Hepatocyte (in vitro differentiated cells): ENCODE data around the gene GATD1. TPM values are rescaled to one million over a fixed set of nuclear protein-coding genes. Genes with fewer than 3 reads are reported as not detected.

ENCODE experiments used
- DNase-seq: peaks from one replicate; pipeline ENCODE4 v3.0.0-alpha.2; 2016; ENCODE audit warnings: low spot score
- H2AFZ ChIP-seq: fragments of 200-600 bp; sonication (generic); 2 replicates; pipeline ENCODE4 v1.6.0; 2016; ENCODE audit warnings: antibody characterized with exemption, mild to moderate bottlenecking
- H3K27ac ChIP-seq: fragments of 200-600 bp; sonication (generic); 2 replicates; pipeline ENCODE4 v1.5.1; 2016; ENCODE audit warnings: mild to moderate bottlenecking
- H3K27me3 ChIP-seq: fragments of 200-600 bp; sonication (generic); 2 replicates; pipeline ENCODE4 v1.6.1; 2016
- H3K36me3 ChIP-seq: fragments of 200-600 bp; sonication (generic); replicated peaks from 2 replicates; pipeline ENCODE4 v1.5.1; 2016; ENCODE audit warnings: low read depth; ENCODE audit not compliant: insufficient read depth
- H3K4me1 ChIP-seq: fragments of 200-600 bp; sonication (generic); 2 replicates; pipeline ENCODE4 v1.5.1; 2016; ENCODE audit warnings: mild to moderate bottlenecking, moderate library complexity; ENCODE audit not compliant: insufficient read depth
- H3K4me2 ChIP-seq: fragments of 200-600 bp; sonication (generic); 2 replicates; pipeline ENCODE4 v1.6.0; 2016
- H3K4me3 ChIP-seq: fragments of 200-600 bp; sonication (generic); 2 replicates; pipeline ENCODE4 v1.5.1; 2016; ENCODE audit warnings: mild to moderate bottlenecking
- H3K79me2 ChIP-seq: fragments of 200-600 bp; sonication (generic); 2 replicates; pipeline ENCODE4 v1.6.0; 2017; ENCODE audit warnings: mild to moderate bottlenecking
- H3K9me2 ChIP-seq: fragments of 200-600 bp; sonication (generic); replicated peaks from 2 replicates; pipeline ENCODE4 v1.6.0; 2017; ENCODE audit warnings: mild to moderate bottlenecking; ENCODE audit not compliant: insufficient read depth
- H3K9me3 ChIP-seq: fragments of 200-600 bp; sonication (generic); 2 replicates; pipeline ENCODE4 v1.5.1; 2016; ENCODE audit warnings: low read depth, mild to moderate bottlenecking
- H4K20me1 ChIP-seq: fragments of 200-600 bp; sonication (generic); 2 replicates; pipeline ENCODE4 v1.6.0; 2016; ENCODE audit warnings: mild to moderate bottlenecking; ENCODE audit not compliant: insufficient read depth, poor library complexity, severe bottlenecking
- CTCF ChIP-seq: fragments of 200-600 bp; sonication (generic); IDR thresholded peaks from 2 replicates; pipeline ENCODE4 v1.5.1; 2016; ENCODE audit warnings: antibody characterized with exemption, mild to moderate bottlenecking; ENCODE audit not compliant: poor library complexity
- EZH2 ChIP-seq: fragments of 200-600 bp; sonication (generic); IDR thresholded peaks from 2 replicates; pipeline ENCODE4 v1.6.1; 2016; ENCODE audit warnings: antibody characterized with exemption, mild to moderate bottlenecking, borderline replicate concordance
- EZH2phosphoT487 ChIP-seq: fragments of 200-600 bp; sonication (generic); IDR thresholded peaks from one replicate; pipeline ENCODE4 v1.6.1; 2018; ENCODE audit warnings: antibody characterized with exemption, mild to moderate bottlenecking, low read depth, moderate library complexity; ENCODE audit not compliant: unreplicated experiment, severe bottlenecking
- WGBS: methylation state at CpG from one replicate; pipeline ENCODE4 v1.1.6; 2016; ENCODE audit warnings: low lambda C conversion rate; ENCODE audit errors: missing lambda C conversion rate; 5-methylcytosine and 5-hydroxymethylcytosine counted together
- polyA plus RNA-seq: library from polyadenylated mRNA; unstranded; fragments of >200 nt; fragmentation: Nextera tagmentation; extraction: Ambion mirVana; gene quantifications from 2 replicates; pipeline ENCODE4 v1.2.1, GENCODE V29; 2016
- total RNA-seq: library from RNA; depleted of rRNA; stranded (reverse); fragments of >200 nt; gene quantifications from 2 replicates; pipeline ENCODE4 v1.2.3, GENCODE V29; 2014

The GATD1 gene
- total and polyA plus RNA-seq, 2 experiments from 2014 or later: 24.2 to 29.0 TPM

- Histone ChIP-seq H3K9me2 (no peaks in the 10 kb centered on the region), H3K36me3 (no peaks in the 10 kb centered on the region), H3K27ac (peak overlapping the region; percentile 78), H3K9me3 (no peaks in the 10 kb centered on the region), H3K4me2 (peak overlapping the region; percentile 99), H4K20me1 (peaks cover 12% of the 10 kb centered on the region), H3K4me1 (peaks cover 16% of the 10 kb centered on the region), H2AFZ (peak overlapping the region; percentile 80), H3K79me2 (peaks cover 42% of the 10 kb centered on the region), H3K27me3 (no peaks in the 10 kb centered on the region), H3K4me3 (peak overlapping the region; percentile 91)
- DNase-seq: no peak
- TF ChIP-seq CTCF: no peak
- no peak for TF ChIP-seq EZH2phosphoT487
- TF ChIP-seq EZH2: no peak
- WGBS: 27% methylated on average over 34 of the region's 46 CpGs
Measured at GRCh38 chr11:746289-747157, 30.8 kb downstream of the GATD1 start.

- Histone ChIP-seq H3K27ac (no peak overlapping the region), H3K4me2 (no peak overlapping the region), H3K4me3 (no peak overlapping the region), H2AFZ (no peak overlapping the region), H3K4me1 (peaks cover 16% of the 10 kb centered on the region), H4K20me1 (peaks cover 6% of the 10 kb centered on the region), H3K36me3 (no peaks in the 10 kb centered on the region), H3K79me2 (peaks cover 32% of the 10 kb centered on the region), H3K9me2 (no peaks in the 10 kb centered on the region), H3K9me3 (no peaks in the 10 kb centered on the region), H3K27me3 (no peaks in the 10 kb centered on the region)
- WGBS: 78% methylated on average over 1 of the region's 1 CpG
- DNase-seq: no peak
- no peak for TF ChIP-seq CTCF
Measured at GRCh38 chr11:745428-745827, 31.9 kb downstream of the GATD1 start.

GRCh38 chr11:742571-743201, 34.6 kb downstream of the GATD1 start:
- H2AFZ ChIP-seq: no peak overlapping the region
- H3K9me2 ChIP-seq: no peaks in the 10 kb centered on the region
- no peak overlapping the region for H3K27ac ChIP-seq
- TF ChIP-seq EZH2 (no peak), CTCF (no peak), EZH2phosphoT487 (no peak)
- H3K27me3 ChIP-seq: no peaks in the 10 kb centered on the region
- H3K4me1 ChIP-seq: peaks cover 10% of the 10 kb centered on the region
- no peaks in the 10 kb centered on the region for H3K9me3 ChIP-seq
- H3K79me2 ChIP-seq: peaks cover 4% of the 10 kb centered on the region
- H4K20me1 ChIP-seq: no peaks in the 10 kb centered on the region
- no peak for DNase-seq
- H3K36me3 ChIP-seq: no peaks in the 10 kb centered on the region
- H3K4me2 ChIP-seq: no peak overlapping the region
- no peak overlapping the region for H3K4me3 ChIP-seq
- WGBS: 100% methylated on average over 4 of the region's 4 CpGs
